HepG2 (cell line): ENCODE measurements around the gene DRAM1. TPM values are rescaled to one million over a fixed set of nuclear protein-coding genes. Genes with fewer than 3 reads are reported as not detected.

ENCODE experiments used
- BATF2 ChIP-seq: sonication (generic); formaldehyde crosslinking; IDR thresholded peaks from 2 replicates; pipeline ENCODE4 v1.8.0; 2022; ENCODE audit warnings: mild to moderate bottlenecking, missing genetic modification reagents, moderate library complexity
- BORCS8-MEF2B ChIP-seq: sonication (generic); formaldehyde crosslinking; IDR thresholded peaks from 2 replicates; pipeline ENCODE4 v1.8.0; 2022; ENCODE audit warnings: mild to moderate bottlenecking, missing genetic modification reagents
- FOXC1 ChIP-seq: sonication (generic); formaldehyde crosslinking; IDR thresholded peaks from 2 replicates; pipeline ENCODE4 v1.8.0; 2022; ENCODE audit warnings: mild to moderate bottlenecking, missing genetic modification reagents, borderline replicate concordance
- NFYC ChIP-seq: IDR thresholded peaks from 2 replicates; pipeline ENCODE4 v1.6.1; 2016; ENCODE audit warnings: missing genetic modification reagents, missing compliant biosample characterization
- RAD21 ChIP-seq: fragments of 450-650 bp; formaldehyde crosslinking; IDR thresholded peaks from 2 replicates; pipeline ENCODE4 v1.5.0; 2020; ENCODE audit warnings: mild to moderate bottlenecking
- SALL1 ChIP-seq: sonication (generic); formaldehyde crosslinking; IDR thresholded peaks from 2 replicates; pipeline ENCODE4 v1.8.0; 2022; ENCODE audit warnings: mild to moderate bottlenecking, missing genetic modification reagents
- SMC3 ChIP-seq: IDR thresholded peaks from 2 replicates; pipeline ENCODE4 v1.6.1; 2011; ENCODE audit warnings: low read length, improper control_type of control experiment
- ZBTB7A ChIP-seq: sonication (generic); formaldehyde crosslinking; IDR thresholded peaks from 2 replicates; pipeline ENCODE4 v1.8.0; 2022; ENCODE audit warnings: mild to moderate bottlenecking, missing genetic modification reagents
- ZEB1 ChIP-seq: IDR thresholded peaks from 2 replicates; pipeline ENCODE4 v1.6.1; 2012; ENCODE audit warnings: mild to moderate bottlenecking, low read depth, inconsistent platforms; ENCODE audit not compliant: insufficient replicate concordance
- ZMYM2 ChIP-seq: sonication (generic); formaldehyde crosslinking; IDR thresholded peaks from 2 replicates; pipeline ENCODE4 v1.8.0; 2022; ENCODE audit warnings: mild to moderate bottlenecking, missing genetic modification reagents
- ZNF232 ChIP-seq: sonication (generic); formaldehyde crosslinking; IDR thresholded peaks from 2 replicates; pipeline ENCODE4 v1.4.0; 2020; ENCODE audit warnings: missing genetic modification reagents, borderline replicate concordance
- ZNF263 ChIP-seq: sonication (generic); formaldehyde crosslinking; IDR thresholded peaks from 2 replicates; pipeline ENCODE4 v1.4.0; 2020; ENCODE audit warnings: missing genetic modification reagents
- ZNF33B ChIP-seq: sonication (generic); formaldehyde crosslinking; IDR thresholded peaks from 2 replicates; pipeline ENCODE4 v1.5.1; 2020; ENCODE audit warnings: mild to moderate bottlenecking, missing genetic modification reagents
- ZNF513 ChIP-seq: sonication (generic); formaldehyde crosslinking; conservative IDR thresholded peaks from 2 replicates; pipeline ENCODE4 v1.5.0; 2020; ENCODE audit warnings: missing genetic modification reagents
- ZNF564 ChIP-seq: sonication (generic); formaldehyde crosslinking; IDR thresholded peaks from 2 replicates; pipeline ENCODE4 v1.8.1; 2023; ENCODE audit warnings: mild to moderate bottlenecking, missing genetic modification reagents
- ZNF589 ChIP-seq: sonication (generic); formaldehyde crosslinking; conservative IDR thresholded peaks from 2 replicates; pipeline ENCODE4 v1.8.0; 2022; ENCODE audit warnings: mild to moderate bottlenecking, moderate library complexity, missing genetic modification reagents
- ZNF773 ChIP-seq: sonication (generic); formaldehyde crosslinking; IDR thresholded peaks from 2 replicates; pipeline ENCODE4 v1.4.0; 2020; ENCODE audit warnings: missing genetic modification reagents, borderline replicate concordance
- ZNF777 ChIP-seq: sonication (generic); formaldehyde crosslinking; IDR thresholded peaks from 2 replicates; pipeline ENCODE4 v1.4.0; 2020; ENCODE audit warnings: missing genetic modification reagents
- ZNF883 ChIP-seq: sonication (generic); formaldehyde crosslinking; IDR thresholded peaks from 2 replicates; pipeline ENCODE4 v1.5.1; 2020; ENCODE audit warnings: mild to moderate bottlenecking, missing genetic modification reagents; ENCODE audit errors: not compliant biosample characterization
- ZSCAN31 ChIP-seq: sonication (generic); formaldehyde crosslinking; IDR thresholded peaks from 2 replicates; pipeline ENCODE4 v1.5.0; 2020; ENCODE audit warnings: low read depth, mild to moderate bottlenecking, missing genetic modification reagents
- polyA plus RNA-seq, 8 experiments: library from polyadenylated mRNA; depleted of rRNA in 3 of 8; stranded (reverse) in 7 of 8; unstranded in 1 of 8; fragments of >200 nt; fragmentation: Illumina TruSeq in 4 of 8; extraction: Trizol in 4 of 8; gene quantifications; 2 replicates each; pipeline versions ENCODE4 v1.2.1 to v1.2.3, GENCODE V29; 2011 to 2016; ENCODE audit warnings: low read depth in 4 of 8, missing spikeins in 1 of 8, mixed read lengths in 1 of 8; ENCODE audit not compliant: insufficient read depth in 1 of 8
- total RNA-seq, 5 experiments: library from RNA; depleted of rRNA; stranded (reverse); fragments of >200 nt; fragmentation: Illumina TruSeq; extraction: Trizol; gene quantifications; 2 replicates each; pipeline ENCODE4 v1.2.3, GENCODE V29; 2016; ENCODE audit warnings: low read depth in 1 of 5
- TF ChIP-seq, protein P1 (sequence below): sonication (generic); formaldehyde crosslinking; IDR thresholded peaks from 2 replicates; pipeline ENCODE4 v1.4.0; 2020; ENCODE audit warnings: missing genetic modification reagents, low read depth, mild to moderate bottlenecking, borderline replicate concordance
- TF ChIP-seq, protein P2 (sequence below): sonication (generic); formaldehyde crosslinking; IDR thresholded peaks from 2 replicates; pipeline ENCODE4 v1.4.0; 2020; ENCODE audit warnings: missing genetic modification reagents

DRAM1 gene
- total and polyA plus RNA-seq, 2 of the 13 experiments (the other 11 are each of a cell fraction or from before 2014, with no cell fraction given) = 20.9 to 32.6 TPM

DNA sequence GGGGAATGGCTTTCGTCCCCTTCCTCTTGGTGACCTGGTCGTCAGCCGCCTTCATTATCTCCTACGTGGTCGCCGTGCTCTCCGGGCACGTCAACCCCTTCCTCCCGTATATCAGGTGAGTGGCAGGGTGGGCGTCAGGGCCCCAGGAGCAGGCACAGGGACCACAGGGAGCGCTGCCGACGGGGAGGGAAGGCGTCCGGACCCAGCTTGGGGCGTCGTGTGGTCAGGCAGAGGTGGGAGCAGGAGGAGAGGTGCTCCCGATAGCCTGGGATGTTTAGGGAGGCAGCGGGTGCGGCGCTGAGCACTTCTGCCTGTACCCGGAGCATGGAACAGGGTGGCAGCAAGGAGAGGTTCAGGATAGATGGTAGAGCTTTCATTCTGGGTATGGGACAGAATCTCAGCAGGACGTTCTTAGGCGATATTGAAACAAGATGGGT, 444 bp downstream of the DRAM1 start (continued):
- TF ChIP-seq ZNF33B (CRISPR knock-in tag) (0 out of 2 replicates have a peak, but pooled peaks have one; percentile 12), ZEB1 (no peak), FOXC1 (CRISPR knock-in tag) (0 out of 2 replicates have a peak, but pooled peaks have one; percentile 2), ZMYM2 (0 out of 2 replicates have a peak, but pooled peaks have one; percentile 18), ZSCAN31 (CRISPR knock-in tag) (0 out of 2 replicates have a peak, but pooled peaks have one; percentile 10), ZNF773 (CRISPR knock-in tag) (0 out of 2 replicates have a peak, but pooled peaks have one; percentile 6), ZNF883 (CRISPR knock-in tag) (peak; percentile 5), BATF2 (CRISPR knock-in tag) (peak; percentile 70; the same call in 1 of the 2 replicates), ZNF513 (CRISPR knock-in tag) (no peak), RAD21 (CRISPR knock-in tag) (peak; percentile 4; the same call in 1 of the 2 replicates), ZBTB7A (CRISPR knock-in tag) (0 out of 2 replicates have a peak, but pooled peaks have one; percentile 31), ZNF263 (peak; percentile 98), ZNF564 (CRISPR knock-in tag) (0 out of 2 replicates have a peak, but pooled peaks have one; percentile 4), SMC3 (no peak), ZNF232 (CRISPR knock-in tag) (0 out of 2 replicates have a peak, but pooled peaks have one; percentile 7), SALL1 (CRISPR knock-in tag) (0 out of 2 replicates have a peak, but pooled peaks have one; percentile 19), NFYC (0 out of 2 replicates have a peak, but pooled peaks have one; percentile 3), ZNF777 (CRISPR knock-in tag) (peak; percentile 93), BORCS8-MEF2B (CRISPR knock-in tag) (0 out of 2 replicates have a peak, but pooled peaks have one; percentile 6), ZNF589 (CRISPR knock-in tag) (peak; percentile 73; the same call in 1 of the 2 replicates)
- TF ChIP-seq, protein P1, sequence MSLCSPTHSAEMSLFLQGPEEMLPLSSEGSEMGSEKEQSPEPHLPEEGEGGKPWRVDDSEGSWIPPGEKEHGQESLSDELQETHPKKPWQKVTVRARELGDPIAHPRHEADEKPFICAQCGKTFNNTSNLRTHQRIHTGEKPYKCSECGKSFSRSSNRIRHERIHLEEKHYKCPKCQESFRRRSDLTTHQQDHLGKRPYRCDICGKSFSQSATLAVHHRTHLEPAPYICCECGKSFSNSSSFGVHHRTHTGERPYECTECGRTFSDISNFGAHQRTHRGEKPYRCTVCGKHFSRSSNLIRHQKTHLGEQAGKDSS (CRISPR knock-in tag) = peak; percentile 8; the same call in 1 of the 2 replicates
- TF ChIP-seq, protein P2, sequence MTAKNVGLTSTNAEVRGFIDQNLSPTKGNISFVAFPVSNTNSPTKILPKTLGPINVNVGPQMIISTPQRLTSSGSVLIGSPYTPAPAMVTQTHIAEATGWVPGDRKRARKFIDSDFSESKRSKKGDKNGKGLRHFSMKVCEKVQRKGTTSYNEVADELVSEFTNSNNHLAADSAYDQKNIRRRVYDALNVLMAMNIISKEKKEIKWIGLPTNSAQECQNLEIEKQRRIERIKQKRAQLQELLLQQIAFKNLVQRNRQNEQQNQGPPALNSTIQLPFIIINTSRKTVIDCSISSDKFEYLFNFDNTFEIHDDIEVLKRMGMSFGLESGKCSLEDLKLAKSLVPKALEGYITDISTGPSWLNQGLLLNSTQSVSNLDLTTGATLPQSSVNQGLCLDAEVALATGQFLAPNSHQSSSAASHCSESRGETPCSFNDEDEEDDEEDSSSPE (CRISPR knock-in tag) = no peak
